OCI-LY1 (cell line): ENCODE results near the gene DNAJC8.

Experiments used
- CTCF ChIP-seq: fragments of 200-600 bp; sonication (generic), shearing (Covaris generic); IDR thresholded peaks from 2 replicates; pipeline ENCODE4 v1.5.1; 2017; ENCODE audit warnings: mild to moderate bottlenecking, antibody characterized with exemption, low read length, moderate library complexity, mixed read lengths
- EZH2 ChIP-seq: fragments of 200-600 bp; sonication (generic), shearing (Covaris generic); IDR thresholded peaks from 2 replicates; pipeline ENCODE4 v1.8.0; 2017; ENCODE audit warnings: borderline replicate concordance, mixed run types, mild to moderate bottlenecking, antibody characterized with exemption, low read length, moderate library complexity, mixed read lengths

DNA sequence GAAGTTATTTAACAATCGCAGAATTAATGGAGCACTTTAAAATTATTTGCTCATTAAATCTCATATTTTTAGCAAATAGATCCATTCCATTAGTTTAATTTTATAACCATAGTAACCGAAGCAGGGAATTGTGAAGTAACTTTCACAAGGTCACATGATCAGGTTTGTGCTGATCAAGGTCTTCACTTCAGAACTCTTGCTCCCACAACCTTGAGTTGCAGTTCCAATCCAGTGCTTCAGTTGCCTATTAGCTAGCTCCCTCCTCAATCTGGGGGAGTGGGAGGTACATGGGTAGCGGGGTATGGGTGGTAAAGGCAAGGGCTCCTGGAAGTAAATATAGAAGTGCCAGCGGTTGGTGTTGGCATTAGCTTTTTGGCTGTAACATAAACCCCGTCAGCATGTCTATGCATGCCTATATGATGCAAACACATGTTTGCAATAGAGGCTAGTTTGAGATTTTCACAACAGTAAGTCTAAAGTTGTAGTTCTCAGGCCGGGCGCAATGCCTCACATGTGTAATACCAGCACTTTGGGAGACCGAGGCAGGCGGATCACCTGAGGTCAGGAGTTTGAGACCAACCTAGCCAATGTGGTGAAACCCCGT, 8.9 kb upstream of the DNAJC8 start:
- no peak for TF ChIP-seq CTCF
- TF ChIP-seq EZH2: no peak
